OCI-LY3 (cell line): Measurements from ENCODE around the gene SLC3A2.
A peak's percentile ranks its signal among the peaks of the same experiment; 100 is the strongest.

ENCODE experiments used
- H2AFZ ChIP-seq: fragments of 200-600, 300-600 bp; shearing (Covaris generic); 2 replicates; pipeline ENCODE4 v1.6.0; 2014; ENCODE audit warnings: antibody characterized with exemption, low read depth, low read length
- H3K27ac ChIP-seq: fragments of 200-600, 300-600 bp; sonication (generic); 2 replicates; pipeline ENCODE4 v1.5.1; 2014; ENCODE audit warnings: mild to moderate bottlenecking, low read length, moderate library complexity, mixed read lengths
- H3K27me3 ChIP-seq: fragments of 200-600, 300-600 bp; sonication (generic); 2 replicates; pipeline ENCODE4 v1.6.1; 2014; ENCODE audit warnings: low read depth, low read length, mixed read lengths
- H3K36me3 ChIP-seq: fragments of 200-600, 300-600 bp; sonication (generic); replicated peaks from 2 replicates; pipeline ENCODE3; 2014; ENCODE audit warnings: low read depth, low read length, mixed read lengths
- H3K4me1 ChIP-seq: fragments of 300-600, 200-600 bp; sonication (generic); 2 replicates; pipeline ENCODE4 v1.6.1; 2014; ENCODE audit warnings: low read length, mixed read lengths
- H3K4me2 ChIP-seq: fragments of 200-600, 300-600 bp; sonication (generic); 2 replicates; pipeline ENCODE4 v1.6.1; 2014; ENCODE audit warnings: low read length, mixed read lengths
- H3K4me3 ChIP-seq: fragments of 300-600, 200-600 bp; sonication (generic); 2 replicates; pipeline ENCODE4 v1.5.1; 2014; ENCODE audit warnings: antibody characterized with exemption, mild to moderate bottlenecking, low read length, moderate library complexity
- H3K79me2 ChIP-seq: fragments of 300-600, 200-600 bp; shearing (Covaris generic); 2 replicates; pipeline ENCODE4 v1.6.1; 2014; ENCODE audit warnings: mild to moderate bottlenecking, low read length, mixed read lengths
- H3K9ac ChIP-seq: fragments of 300-600, 200-600 bp; shearing (Covaris generic); 2 replicates; pipeline ENCODE4 v1.6.0; 2014; ENCODE audit warnings: mild to moderate bottlenecking, low read length, moderate library complexity
- H3K9me3 ChIP-seq: fragments of 200-600, 300-600 bp; shearing (Covaris generic); 2 replicates; pipeline ENCODE4 v1.6.1; 2014; ENCODE audit warnings: low read length, mixed read lengths; ENCODE audit not compliant: insufficient read depth
- H4K20me1 ChIP-seq: fragments of 200-600, 300-600 bp; sonication (generic); 2 replicates; pipeline ENCODE4 v1.6.1; 2016; ENCODE audit warnings: low read length, mixed read lengths; ENCODE audit not compliant: insufficient read depth
- CTCF ChIP-seq: fragments of 200-600, 300-600 bp; sonication (generic); IDR thresholded peaks from 2 replicates; pipeline ENCODE4 v1.5.1; 2014; ENCODE audit warnings: antibody characterized with exemption, low read length, low read depth
- EZH2phosphoT487 ChIP-seq: fragments of 200-600 bp; shearing (Covaris generic); IDR thresholded peaks from 2 replicates; pipeline ENCODE4 v1.6.1; 2018; ENCODE audit warnings: antibody characterized with exemption, mixed run types, low read depth

The SLC3A2 gene

GRCh38 chr11:62905296-62905695 is 24.6 kb downstream of the SLC3A2 start:
- Histone ChIP-seq H3K4me1 (peaks cover 12% of the 10 kb centered on the region; the same call in 1 of the 2 replicates), H4K20me1 (no peaks in the 10 kb centered on the region), H3K36me3 (no peaks in the 10 kb centered on the region), H3K4me2 (peak overlapping the region; percentile 13), H3K4me3 (no peak overlapping the region), H3K9ac (no peak overlapping the region), H3K27me3 (peaks cover 40% of the 10 kb centered on the region), H2AFZ (peak overlapping the region; percentile 23; the same call in 1 of the 2 replicates), H3K9me3 (no peaks in the 10 kb centered on the region), H3K79me2 (no peaks in the 10 kb centered on the region), H3K27ac (no peak overlapping the region)
- no peak for TF ChIP-seq CTCF
- no peak for TF ChIP-seq EZH2phosphoT487

- Histone ChIP-seq H3K79me2 (no peaks in the 10 kb centered on the region), H2AFZ (peak overlapping the region; percentile 23; the same call in 1 of the 2 replicates), H4K20me1 (no peaks in the 10 kb centered on the region), H3K4me3 (no peak overlapping the region), H3K4me2 (peak overlapping the region; percentile 13), H3K27ac (no peak overlapping the region), H3K9ac (no peak overlapping the region), H3K36me3 (no peaks in the 10 kb centered on the region), H3K4me1 (peaks cover 12% of the 10 kb centered on the region; the same call in 1 of the 2 replicates), H3K27me3 (peaks cover 38% of the 10 kb centered on the region), H3K9me3 (no peaks in the 10 kb centered on the region)
- TF ChIP-seq CTCF (peak; percentile 99), EZH2phosphoT487 (no peak)
These were observed 25.3 kb downstream of the SLC3A2 start for GRCh38 chr11:62905927-62906531.

GRCh38 chr11:62908468-62909072 is 27.9 kb downstream of the SLC3A2 start:
- Histone ChIP-seq H3K4me2 (no peak overlapping the region), H3K9ac (no peak overlapping the region), H2AFZ (no peak overlapping the region)

More at GRCh38 chr11:62908468-62909072, 27.9 kb downstream of the SLC3A2 start:
- Histone ChIP-seq H3K9me3 (no peaks in the 10 kb centered on the region), H3K27ac (no peak overlapping the region), H3K4me3 (no peak overlapping the region), H3K4me1 (peaks cover 12% of the 10 kb centered on the region; the same call in 1 of the 2 replicates), H3K79me2 (no peaks in the 10 kb centered on the region), H3K27me3 (peaks cover 19% of the 10 kb centered on the region), H3K36me3 (no peaks in the 10 kb centered on the region), H4K20me1 (no peaks in the 10 kb centered on the region)
- TF ChIP-seq CTCF (no peak), EZH2phosphoT487 (no peak)
